ENCODE measurements around the gene KRTAP5-6.

Gene KRTAP5-6

GRCh38 chr11:1690167-1691025 is 6.6 kb upstream of the KRTAP5-6 start:
- no peaks in the 10 kb centered on the region for H3K9me3 ChIP-seq (ENCODE audit: low read length)
- peaks cover 6% of the 10 kb centered on the region for H3K4me1 ChIP-seq (ENCODE audit: insufficient read depth, low read length)
- no peak overlapping the region for H3K9ac ChIP-seq (ENCODE audit: low read length)
- H3K27me3 ChIP-seq (ENCODE audit: control insufficient read depth in 1 of 2, insufficient read depth in 2 of 2, low read length in 2 of 2): peaks cover 0 to 4% of the 10 kb centered on the region in 2 donors
- no peak overlapping the region for H3K27ac ChIP-seq (ENCODE audit: low read depth, low read length)
- no peaks in the 10 kb centered on the region for H3K36me3 ChIP-seq (ENCODE audit: insufficient read depth, low read length)
- H3K4me3 ChIP-seq (ENCODE audit: low read depth in 1 of 2, low read length in 2 of 2): no peak overlapping the region

DNA sequence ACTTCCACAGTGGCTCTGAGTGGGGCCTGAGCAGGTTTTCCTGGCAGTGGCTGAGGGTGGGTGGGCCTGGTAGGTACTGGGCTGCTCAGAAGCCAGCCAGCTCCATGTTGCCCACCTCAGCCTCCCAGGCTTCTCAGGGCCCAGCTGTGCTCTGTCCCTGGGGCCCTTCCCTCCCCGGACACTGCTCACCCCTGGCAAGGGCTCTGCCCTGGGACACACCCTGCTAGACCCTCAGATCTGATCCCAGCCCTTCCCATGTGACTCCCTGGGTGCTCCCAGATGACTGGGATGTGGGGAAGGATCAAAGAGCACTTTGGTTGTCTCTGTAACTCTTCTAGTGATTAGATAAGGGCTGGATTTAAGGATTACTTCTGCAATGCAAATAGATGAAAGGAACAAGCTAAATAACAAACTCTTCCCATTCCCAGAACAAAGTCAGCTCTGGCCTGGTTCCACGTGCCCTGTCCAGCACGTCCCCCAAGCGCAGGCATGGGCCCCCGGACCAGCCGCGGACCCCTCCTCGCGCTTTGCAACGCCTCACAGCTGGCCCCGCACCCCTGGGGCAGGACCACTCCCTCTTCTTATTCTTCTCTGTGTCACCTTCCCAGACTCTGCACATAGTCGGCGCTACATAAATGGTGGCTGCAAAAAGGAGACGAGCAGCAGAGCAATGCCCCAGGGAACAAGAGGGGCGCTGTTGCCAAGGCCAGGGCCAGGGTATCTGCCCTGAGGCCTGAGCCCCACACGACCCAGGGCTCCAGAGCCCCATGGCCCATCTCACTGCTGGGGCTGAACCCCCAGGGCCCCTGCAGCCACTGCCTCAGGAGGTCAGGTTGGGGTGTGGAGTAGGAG is 5.7 kb upstream of the KRTAP5-6 start:
- H3K9ac ChIP-seq (ENCODE audit: low read length): no peak overlapping the region
- H3K27ac ChIP-seq (ENCODE audit: low read depth, low read length): no peak overlapping the region
- H3K4me3 ChIP-seq (ENCODE audit: low read depth in 1 of 2, low read length in 2 of 2): no peak overlapping the region
- peaks cover 6% of the 10 kb centered on the region for H3K4me1 ChIP-seq (ENCODE audit: insufficient read depth, low read length)
- peaks cover 0 to 12% of the 10 kb centered on the region in 2 donors for H3K27me3 ChIP-seq (ENCODE audit: control insufficient read depth in 1 of 2, insufficient read depth in 2 of 2, low read length in 2 of 2)
- H3K9me3 ChIP-seq (ENCODE audit: low read length): no peaks in the 10 kb centered on the region
- H3K36me3 ChIP-seq (ENCODE audit: insufficient read depth, low read length): no peaks in the 10 kb centered on the region

DNA sequence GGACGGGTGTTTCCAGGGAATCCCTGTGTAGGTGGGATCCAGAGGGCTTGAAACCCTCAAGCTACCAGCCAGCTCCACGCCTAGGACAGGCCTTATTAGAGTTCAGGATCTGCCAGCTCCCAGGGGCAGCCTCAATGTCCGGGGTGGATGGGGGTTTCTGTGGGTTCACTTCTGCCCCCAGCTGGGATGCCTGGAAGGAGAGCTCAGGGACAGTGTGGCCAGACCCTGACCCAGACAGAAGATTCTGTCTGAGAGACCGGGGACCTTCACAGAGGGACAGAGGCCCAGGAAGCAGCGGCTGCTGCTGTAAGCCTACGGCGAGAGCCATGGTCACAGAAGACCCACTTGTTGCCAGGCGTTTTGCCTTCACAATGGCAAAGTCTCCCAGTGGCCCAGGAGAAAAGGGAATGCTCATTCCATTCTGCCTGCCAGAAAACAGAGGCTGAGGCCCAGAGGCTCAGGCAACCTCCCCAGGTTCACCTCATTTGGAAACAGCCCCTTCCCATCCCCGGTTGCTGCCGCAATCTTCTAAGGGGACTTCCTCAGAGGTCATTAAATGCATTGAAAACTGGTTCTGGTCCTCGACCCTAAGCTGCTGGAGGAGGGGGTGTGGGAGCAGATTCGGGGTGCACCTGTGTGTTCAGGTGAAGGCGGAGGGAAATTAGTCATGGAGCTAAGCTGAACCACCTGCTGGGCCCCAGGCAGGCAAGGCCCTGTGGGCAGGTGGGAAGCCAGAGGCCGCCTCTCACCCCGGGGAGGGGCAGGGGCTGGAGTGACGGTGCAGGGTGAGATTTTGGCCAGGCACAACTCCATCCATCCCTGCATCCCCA is 4.9 kb upstream of the KRTAP5-6 start:
- Histone ChIP-seq H3K4me1 (ENCODE audit: insufficient read depth, low read length) (peaks cover 6% of the 10 kb centered on the region), H3K9ac (ENCODE audit: low read length) (no peak overlapping the region), H3K4me3 (ENCODE audit: low read depth in 1 of 2, low read length in 2 of 2) (no peak overlapping the region), H3K27me3 (ENCODE audit: control insufficient read depth in 1 of 2, insufficient read depth in 2 of 2, low read length in 2 of 2) (peaks cover 0 to 12% of the 10 kb centered on the region in 2 donors), H3K36me3 (ENCODE audit: insufficient read depth, low read length) (no peaks in the 10 kb centered on the region), H3K9me3 (ENCODE audit: low read length) (no peaks in the 10 kb centered on the region), H3K27ac (ENCODE audit: low read depth, low read length) (no peak overlapping the region)

- no peaks in the 10 kb centered on the region for H3K9me3 ChIP-seq (ENCODE audit: low read length)
- no peaks in the 10 kb centered on the region for H3K36me3 ChIP-seq (ENCODE audit: insufficient read depth, low read length)
- H3K9ac ChIP-seq (ENCODE audit: low read length): no peak overlapping the region
- H3K27ac ChIP-seq (ENCODE audit: low read depth, low read length): no peak overlapping the region
- H3K4me3 ChIP-seq (ENCODE audit: low read depth in 1 of 2, low read length in 2 of 2): no peak overlapping the region
- H3K27me3 ChIP-seq (ENCODE audit: control insufficient read depth in 1 of 2, insufficient read depth in 2 of 2, low read length in 2 of 2): peaks cover 0 to 12% of the 10 kb centered on the region in 2 donors
- H3K4me1 ChIP-seq (ENCODE audit: insufficient read depth, low read length): peaks cover 6% of the 10 kb centered on the region
Observed at GRCh38 chr11:1692708-1693326, 4.2 kb upstream of the KRTAP5-6 start.

DNA sequence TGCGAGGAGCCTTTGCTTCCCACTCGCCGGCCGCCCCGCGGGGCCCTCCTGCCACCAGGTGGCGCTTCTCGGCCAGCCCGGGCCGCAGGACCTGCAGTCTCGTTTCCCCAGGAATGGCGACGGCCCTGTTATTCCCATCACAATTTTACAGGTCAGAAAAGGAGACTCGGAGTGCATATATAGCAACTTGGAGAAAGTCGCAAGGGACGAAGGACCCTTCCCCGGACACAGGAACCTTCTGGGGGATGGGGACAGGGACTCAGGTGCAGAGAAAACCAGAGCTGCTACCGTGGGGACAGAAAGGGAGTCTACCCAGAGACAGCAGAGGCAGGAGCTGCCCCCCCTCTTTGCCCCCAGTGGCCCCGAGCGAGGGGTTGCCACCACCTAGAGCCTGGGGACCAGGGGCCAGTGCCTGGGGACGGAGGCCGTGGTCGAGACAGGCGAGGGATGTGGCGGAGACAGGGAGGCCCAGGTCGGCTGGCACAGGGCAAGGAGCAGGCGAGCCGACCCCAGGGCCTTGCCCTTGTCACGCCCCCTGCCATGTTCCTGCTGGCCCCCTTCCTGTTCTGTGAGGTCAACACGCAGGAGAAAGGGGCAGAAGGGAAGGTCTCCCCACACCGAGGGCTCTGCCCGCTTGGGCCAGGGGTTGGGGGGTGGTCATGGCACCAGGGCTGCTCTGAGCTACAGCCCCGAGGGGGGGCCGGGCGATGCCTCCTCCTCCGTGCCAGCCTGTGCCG is 3.5 kb upstream of the KRTAP5-6 start:
- H3K27ac ChIP-seq (ENCODE audit: low read depth, low read length): peak overlapping the region; percentile 50
- H3K4me1 ChIP-seq (ENCODE audit: insufficient read depth, low read length): peaks cover 6% of the 10 kb centered on the region
- H3K9me3 ChIP-seq (ENCODE audit: low read length): no peaks in the 10 kb centered on the region
- H3K9ac ChIP-seq (ENCODE audit: low read length): peak overlapping the region; percentile 65
- no peaks in the 10 kb centered on the region for H3K36me3 ChIP-seq (ENCODE audit: insufficient read depth, low read length)
- H3K4me3 ChIP-seq (ENCODE audit: low read depth in 1 of 2, low read length in 2 of 2): peak overlapping the region; percentile 47 to 58
- H3K27me3 ChIP-seq (ENCODE audit: control insufficient read depth in 1 of 2, insufficient read depth in 2 of 2, low read length in 2 of 2): peaks cover 0 to 12% of the 10 kb centered on the region in 2 donors

DNA sequence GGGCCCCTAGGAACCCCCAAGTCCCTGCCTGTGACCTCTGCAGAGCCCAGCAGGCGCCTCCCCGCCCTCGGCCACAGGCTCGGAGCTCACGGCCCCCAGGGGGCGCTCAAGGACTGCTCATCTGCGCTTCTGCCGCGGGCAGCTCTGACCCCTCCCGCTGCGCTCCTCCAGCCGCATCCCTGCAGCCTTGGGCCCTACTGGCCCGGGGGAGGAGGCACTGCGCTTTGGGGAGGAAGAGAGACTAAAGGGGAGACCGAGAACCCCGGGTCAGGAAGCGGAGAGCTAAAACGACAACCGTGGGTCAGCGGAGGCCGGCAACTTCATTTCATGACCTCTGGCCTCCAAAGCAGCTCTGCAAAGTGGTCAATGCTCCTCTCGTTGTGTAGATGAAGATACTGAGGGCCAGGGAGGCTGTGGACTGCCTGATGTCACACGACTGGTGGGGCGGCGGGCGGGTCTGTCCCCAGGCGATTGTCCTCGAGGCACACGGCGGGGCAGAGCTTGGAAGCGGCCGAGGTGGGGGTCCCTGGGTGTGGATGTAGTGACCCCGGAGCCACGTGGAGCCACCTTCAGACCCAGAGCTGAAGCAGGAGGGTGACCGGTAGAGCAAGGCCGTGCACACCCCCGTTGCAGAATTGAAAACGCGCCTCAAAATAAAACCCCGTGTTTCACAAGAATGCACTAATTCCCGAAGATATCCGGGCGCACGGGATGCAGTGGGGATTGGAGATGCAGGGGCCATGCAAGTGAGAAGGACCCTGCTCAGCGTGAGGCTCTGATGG is 2.7 kb upstream of the KRTAP5-6 start:
- Histone ChIP-seq H3K27ac (ENCODE audit: low read depth, low read length) (peak overlapping the region; percentile 50), H3K9me3 (ENCODE audit: low read length) (no peaks in the 10 kb centered on the region), H3K9ac (ENCODE audit: low read length) (no peak overlapping the region), H3K27me3 (ENCODE audit: control insufficient read depth in 1 of 2, insufficient read depth in 2 of 2, low read length in 2 of 2) (peaks cover 0 to 12% of the 10 kb centered on the region in 2 donors), H3K4me3 (ENCODE audit: low read depth in 1 of 2, low read length in 2 of 2) (peak overlapping the region; percentile 47 to 58), H3K4me1 (ENCODE audit: insufficient read depth, low read length) (peaks cover 6% of the 10 kb centered on the region), H3K36me3 (ENCODE audit: insufficient read depth, low read length) (no peaks in the 10 kb centered on the region)

DNA sequence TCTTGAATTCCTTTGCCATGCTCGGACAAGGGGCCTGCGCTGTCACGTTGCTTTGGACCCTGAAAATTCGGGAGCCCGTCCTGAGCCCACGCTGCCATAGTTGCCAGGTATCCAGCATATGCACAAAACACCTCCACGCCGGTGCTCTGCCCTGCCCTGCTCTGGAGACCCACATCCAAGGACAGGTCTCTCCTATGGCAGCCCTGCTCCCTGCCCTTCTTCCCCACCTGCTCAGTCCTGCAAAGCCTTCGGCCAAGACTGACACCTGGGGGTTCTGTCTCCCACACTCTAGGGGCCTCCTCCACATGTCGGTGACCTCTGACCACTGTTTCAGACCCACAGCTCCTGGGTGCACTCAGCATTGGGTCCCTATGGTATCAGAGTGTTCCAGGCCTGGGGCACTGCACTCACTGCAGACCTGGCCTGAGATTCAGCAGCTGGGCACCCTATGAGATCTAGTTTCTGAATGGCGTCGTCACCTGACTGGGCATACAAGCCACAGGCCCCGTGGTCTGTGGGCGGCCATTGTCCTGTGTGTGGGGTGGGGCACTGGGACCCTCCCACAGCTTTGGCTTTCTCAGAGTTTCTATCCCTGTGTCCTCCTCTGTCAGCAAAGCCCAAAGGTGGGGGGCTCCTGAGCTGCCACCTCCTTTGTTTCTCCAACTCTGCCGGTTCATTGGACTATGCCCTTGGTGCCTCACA is 2.0 kb upstream of the KRTAP5-6 start:
- H3K27me3 ChIP-seq (ENCODE audit: control insufficient read depth in 1 of 2, insufficient read depth in 2 of 2, low read length in 2 of 2): peaks cover 0 to 12% of the 10 kb centered on the region in 2 donors
- H3K9me3 ChIP-seq (ENCODE audit: low read length): no peaks in the 10 kb centered on the region
- H3K27ac ChIP-seq (ENCODE audit: low read depth, low read length): no peak overlapping the region
- H3K36me3 ChIP-seq (ENCODE audit: insufficient read depth, low read length): no peaks in the 10 kb centered on the region
- no peak overlapping the region for H3K4me3 ChIP-seq (ENCODE audit: low read depth in 1 of 2, low read length in 2 of 2)
- peaks cover 6% of the 10 kb centered on the region for H3K4me1 ChIP-seq (ENCODE audit: insufficient read depth, low read length)
- no peak overlapping the region for H3K9ac ChIP-seq (ENCODE audit: low read length)

DNA sequence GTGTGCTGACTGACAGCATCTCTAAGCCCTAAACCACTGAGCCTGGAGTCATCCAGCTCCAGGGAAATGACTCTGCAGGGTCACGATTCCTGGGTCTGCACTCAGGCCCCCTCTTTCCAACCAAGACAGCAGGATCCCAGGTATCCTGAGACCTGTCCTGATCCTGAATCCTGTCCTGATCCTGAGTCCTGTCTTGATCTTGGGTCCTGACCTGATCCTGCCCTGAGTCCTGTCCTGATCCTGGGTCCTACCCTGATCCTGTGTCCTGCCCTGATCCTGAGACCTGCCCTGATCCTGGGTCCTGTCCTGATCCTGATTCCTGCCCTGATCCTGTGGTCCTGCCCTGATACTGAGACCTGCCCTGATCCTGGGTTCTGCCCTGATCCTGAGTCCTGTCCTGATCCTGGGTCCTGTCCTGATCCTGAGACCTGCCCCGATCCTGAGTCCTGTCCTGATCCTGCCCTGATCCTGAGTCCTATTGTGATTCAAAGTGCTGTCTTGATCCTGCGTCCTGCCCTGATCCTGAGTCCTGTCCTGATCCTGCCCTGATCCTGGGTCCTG is 1.4 kb upstream of the KRTAP5-6 start:
- peaks cover 0 to 12% of the 10 kb centered on the region in 2 donors for H3K27me3 ChIP-seq (ENCODE audit: control insufficient read depth in 1 of 2, insufficient read depth in 2 of 2, low read length in 2 of 2)
- no peaks in the 10 kb centered on the region for H3K36me3 ChIP-seq (ENCODE audit: insufficient read depth, low read length)
- peaks cover 6% of the 10 kb centered on the region for H3K4me1 ChIP-seq (ENCODE audit: insufficient read depth, low read length)
- H3K27ac ChIP-seq (ENCODE audit: low read depth, low read length): no peak overlapping the region
- no peak overlapping the region for H3K4me3 ChIP-seq (ENCODE audit: low read depth in 1 of 2, low read length in 2 of 2)
- H3K9ac ChIP-seq (ENCODE audit: low read length): no peak overlapping the region
- no peaks in the 10 kb centered on the region for H3K9me3 ChIP-seq (ENCODE audit: low read length)

DNA sequence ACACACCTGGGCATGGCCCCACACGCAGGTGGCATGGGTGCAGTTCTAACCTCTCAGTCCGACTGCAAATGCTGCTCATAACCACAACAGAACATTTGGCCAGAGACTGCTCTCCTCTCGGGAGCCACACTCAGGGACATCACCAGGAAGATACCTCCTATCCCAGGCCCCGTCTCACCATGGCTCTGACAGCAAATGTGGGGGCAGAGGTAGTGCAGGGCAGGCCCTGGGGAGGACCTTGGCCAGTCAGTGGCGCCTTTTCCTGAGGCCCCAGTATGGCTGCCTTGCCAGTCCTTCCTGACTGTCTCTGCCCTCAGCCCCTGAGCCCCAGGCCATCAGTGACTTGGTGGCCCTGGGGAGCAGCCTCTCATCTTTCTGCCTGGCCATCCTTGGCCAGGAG is 2.8 kb downstream of the KRTAP5-6 start:
- Histone ChIP-seq H3K27ac (ENCODE audit: low read depth, low read length) (no peak overlapping the region), H3K4me3 (ENCODE audit: low read depth in 1 of 2, low read length in 2 of 2) (no peak overlapping the region), H3K9ac (ENCODE audit: low read length) (no peak overlapping the region), H3K36me3 (ENCODE audit: insufficient read depth, low read length) (no peaks in the 10 kb centered on the region), H3K27me3 (ENCODE audit: control insufficient read depth in 1 of 2, insufficient read depth in 2 of 2, low read length in 2 of 2) (peaks cover 0 to 7% of the 10 kb centered on the region in 2 donors), H3K4me1 (ENCODE audit: insufficient read depth, low read length) (no peaks in the 10 kb centered on the region), H3K9me3 (ENCODE audit: low read length) (no peaks in the 10 kb centered on the region)
